Sigmoid colon (tissue), 4 donors: ENCODE measurements around the gene ACP3.

Source experiments
- CTCF ChIP-seq, 4 experiments: fragments of 450-650 bp in 3 of 4; fragments of 200-600 bp in 1 of 4; IDR thresholded peaks; one replicate each; pipeline ENCODE4 v1.5.1; 2016 to 2019; ENCODE audit warnings: antibody characterized with exemption in 4 of 4, mild to moderate bottlenecking in 3 of 4, moderate library complexity in 2 of 4
- POLR2AphosphoS5 ChIP-seq, 4 donors: sonication (generic); formaldehyde crosslinking; IDR thresholded peaks; one replicate each; pipeline ENCODE4 v1.6.1; 2017; ENCODE audit warnings: antibody characterized with exemption in 4 of 4

GRCh38 chr3:132378846-132379245, 61.6 kb downstream of the ACP3 start:
- TF ChIP-seq CTCF (IDR thresholded peaks at IDR 0.05), result no peak
- TF ChIP-seq POLR2AphosphoS5 (IDR thresholded peaks at IDR 0.05), result no peak
